ENCODE results near the gene PNN. TPM values are rescaled to one million over a fixed set of nuclear protein-coding genes. Genes with fewer than 3 reads are reported as not detected.
"Not testable (repeated sequence)": the region's sequence is repeated elsewhere in the genome, so short reads cannot be mapped to it uniquely, and the experiment has no call there.

PNN gene
- total and polyA plus RNA-seq, 2 experiments from 2014 or later, result 15.3 to 39.7 TPM

GRCh38 chr14:39184628-39185255 is 9.7 kb downstream of the PNN start:
- Histone ChIP-seq H3K27me3 (replicated peaks; ENCODE audit: insufficient read depth) (no peaks in the 10 kb centered on the region), H3K36me3 (ENCODE audit: low read depth) (peaks cover 61% of the 10 kb centered on the region), H3K4me1 (ENCODE audit: insufficient read depth) (no peaks in the 10 kb centered on the region; the same call in 1 of the 2 replicates), H4K20me1 (ENCODE audit: insufficient read depth) (no peaks in the 10 kb centered on the region), H3K4me3 (no peak overlapping the region), H3K79me2 (ENCODE audit: insufficient read depth) (peaks cover 31% of the 10 kb centered on the region), H3K9me2 (ENCODE audit: insufficient read depth) (no peaks in the 10 kb centered on the region), H2AFZ (no peak overlapping the region), H3K9ac (no peak overlapping the region), H3F3A (ENCODE audit: insufficient read depth) (peaks cover 82% of the 10 kb centered on the region), H3K27ac (no peak overlapping the region), H3K9me3 (ENCODE audit: low read depth) (no peaks in the 10 kb centered on the region), H3K4me2 (ENCODE audit: unreplicated experiment) (no peak overlapping the region)
- in situ Hi-C loops (cut with MboI), result no loop called here
- WGBS, 2 experiments (ENCODE audit: low coverage in 1 of 2, low lambda C conversion rate in 2 of 2, missing lambda C conversion rate in 2 of 2), result 97 to 100% methylated on average over 4 of the region's 4 CpGs
- DNase-seq, result no peak
- no peak for TF ChIP-seq EZH2phosphoT487 (IDR thresholded peaks at IDR 0.05; ENCODE audit: insufficient read depth, low read depth)
- TF ChIP-seq EZH2 (IDR thresholded peaks at IDR 0.05; ENCODE audit: insufficient read depth, poor library complexity, severe bottlenecking), result no peak

- in situ Hi-C loops (cut with MboI), result no loop called here
- no peak for TF ChIP-seq EZH2phosphoT487 (IDR thresholded peaks at IDR 0.05; ENCODE audit: insufficient read depth, low read depth)
- no peak for TF ChIP-seq EZH2 (IDR thresholded peaks at IDR 0.05; ENCODE audit: insufficient read depth, poor library complexity, severe bottlenecking)
- no peak overlapping the region for H3K4me3 ChIP-seq
- H2AFZ ChIP-seq, result no peak overlapping the region
- H3K9me3 ChIP-seq (ENCODE audit: low read depth), result no peaks in the 10 kb centered on the region
- H3K79me2 ChIP-seq (ENCODE audit: insufficient read depth), result peaks cover 24% of the 10 kb centered on the region
- peaks cover 80% of the 10 kb centered on the region for H3F3A ChIP-seq (ENCODE audit: insufficient read depth)
- no peak overlapping the region for H3K4me2 ChIP-seq (ENCODE audit: unreplicated experiment)
- no peaks in the 10 kb centered on the region for H4K20me1 ChIP-seq (ENCODE audit: insufficient read depth)
- DNase-seq, result no peak
- no peak overlapping the region for H3K27ac ChIP-seq
- no peaks in the 10 kb centered on the region; the same call in 1 of the 2 replicates for H3K4me1 ChIP-seq (ENCODE audit: insufficient read depth)
- no peaks in the 10 kb centered on the region for H3K9me2 ChIP-seq (ENCODE audit: insufficient read depth)
- peaks cover 54% of the 10 kb centered on the region for H3K36me3 ChIP-seq (ENCODE audit: low read depth)
- H3K9ac ChIP-seq, result no peak overlapping the region
- 87 to 90% methylated on average over 5 of the region's 5 CpGs for WGBS, 2 experiments (ENCODE audit: low coverage in 1 of 2, low lambda C conversion rate in 2 of 2, missing lambda C conversion rate in 2 of 2)
- no peaks in the 10 kb centered on the region for H3K27me3 ChIP-seq (replicated peaks; ENCODE audit: insufficient read depth)
These were observed 10.4 kb downstream of the PNN start for GRCh38 chr14:39185256-39186049.

- no peak overlapping the region for H3K9ac ChIP-seq
- peaks cover 64% of the 10 kb centered on the region for H3F3A ChIP-seq (ENCODE audit: insufficient read depth)
- in situ Hi-C loops (cut with MboI), result no loop called here
- H3K9me2 ChIP-seq (ENCODE audit: insufficient read depth), result no peaks in the 10 kb centered on the region
- DNase-seq, result no peak
- H3K27ac ChIP-seq, result no peak overlapping the region
- H3K4me2 ChIP-seq (ENCODE audit: unreplicated experiment), result no peak overlapping the region
- 90% methylated on average over 4 of the region's 4 CpGs for WGBS, 2 experiments (ENCODE audit: low coverage in 1 of 2, low lambda C conversion rate in 2 of 2, missing lambda C conversion rate in 2 of 2)
- no peaks in the 10 kb centered on the region for H3K9me3 ChIP-seq (ENCODE audit: low read depth)
- H3K27me3 ChIP-seq (replicated peaks; ENCODE audit: insufficient read depth), result no peaks in the 10 kb centered on the region
- H3K4me3 ChIP-seq, result no peak overlapping the region
- no peaks in the 10 kb centered on the region for H4K20me1 ChIP-seq (ENCODE audit: insufficient read depth)
- H2AFZ ChIP-seq, result no peak overlapping the region
- H3K79me2 ChIP-seq (ENCODE audit: insufficient read depth), result peaks cover 10% of the 10 kb centered on the region; the same call in 1 of the 2 replicates
- TF ChIP-seq EZH2phosphoT487 (IDR thresholded peaks at IDR 0.05; ENCODE audit: insufficient read depth, low read depth), result no peak
- no peak for TF ChIP-seq EZH2 (IDR thresholded peaks at IDR 0.05; ENCODE audit: insufficient read depth, poor library complexity, severe bottlenecking)
- peaks cover 38% of the 10 kb centered on the region for H3K36me3 ChIP-seq (ENCODE audit: low read depth)
- H3K4me1 ChIP-seq (ENCODE audit: insufficient read depth), result no peaks in the 10 kb centered on the region; the same call in 1 of the 2 replicates
These were observed 12.0 kb downstream of the PNN start for GRCh38 chr14:39186941-39187525.

GRCh38 chr14:39203659-39204606 is 28.9 kb downstream of the PNN start:
- Histone ChIP-seq H3K27ac (no peak overlapping the region), H3F3A (ENCODE audit: insufficient read depth) (no peaks in the 10 kb centered on the region), H3K4me1 (ENCODE audit: insufficient read depth) (no peaks in the 10 kb centered on the region), H4K20me1 (ENCODE audit: insufficient read depth) (no peaks in the 10 kb centered on the region), H3K9me3 (ENCODE audit: low read depth) (no peaks in the 10 kb centered on the region), H3K27me3 (replicated peaks; ENCODE audit: insufficient read depth) (no peaks in the 10 kb centered on the region), H3K36me3 (ENCODE audit: low read depth) (no peaks in the 10 kb centered on the region), H3K4me3 (no peak overlapping the region), H3K9ac (no peak overlapping the region), H2AFZ (no peak overlapping the region), H3K4me2 (ENCODE audit: unreplicated experiment) (no peak overlapping the region), H3K79me2 (ENCODE audit: insufficient read depth) (no peaks in the 10 kb centered on the region), H3K9me2 (ENCODE audit: insufficient read depth) (no peaks in the 10 kb centered on the region)
- in situ Hi-C loops (cut with MboI), result no loop called here
- 47 to 58% methylated on average over 5 of the region's 5 CpGs for WGBS, 2 experiments (ENCODE audit: low coverage in 1 of 2, low lambda C conversion rate in 2 of 2, missing lambda C conversion rate in 2 of 2)
- no peak for TF ChIP-seq EZH2 (IDR thresholded peaks at IDR 0.05; ENCODE audit: insufficient read depth, poor library complexity, severe bottlenecking)
- TF ChIP-seq EZH2phosphoT487 (IDR thresholded peaks at IDR 0.05; ENCODE audit: insufficient read depth, low read depth), result no peak
- DNase-seq, result no peak

- H3K27me3 ChIP-seq (replicated peaks; ENCODE audit: insufficient read depth); H3K36me3 ChIP-seq (ENCODE audit: low read depth); H3K9me2 ChIP-seq (ENCODE audit: insufficient read depth); in situ Hi-C loops (cut with MboI); H3K4me2 ChIP-seq (ENCODE audit: unreplicated experiment); H4K20me1 ChIP-seq (ENCODE audit: insufficient read depth); H3K4me3 ChIP-seq; H3K79me2 ChIP-seq (ENCODE audit: insufficient read depth); H3K27ac ChIP-seq; H3K9ac ChIP-seq; DNase-seq; H3F3A ChIP-seq (ENCODE audit: insufficient read depth); H3K4me1 ChIP-seq (ENCODE audit: insufficient read depth); H3K9me3 ChIP-seq (ENCODE audit: low read depth); H2AFZ ChIP-seq: not testable (repeated sequence)
- WGBS, 2 experiments (ENCODE audit: low coverage in 1 of 2, low lambda C conversion rate in 2 of 2, missing lambda C conversion rate in 2 of 2), result 57 to 80% methylated on average over 2 of the region's 2 CpGs
These were observed 32.4 kb downstream of the PNN start for GRCh38 chr14:39207430-39207829.

Data from GM23248 (cell line).